Measurements from ENCODE around the gene SDHB.

Gene SDHB

GRCh38 chr1:17011092-17011438, 42.8 kb downstream of the SDHB start:
- no peak for DNase-seq

GRCh38 chr1:17009706-17010105, 44.1 kb downstream of the SDHB start:
- no peak for DNase-seq

- DNase-seq = no peak
These were observed 45.5 kb downstream of the SDHB start for GRCh38 chr1:17008208-17008855.

GRCh38 chr1:17007121-17007520, 46.7 kb downstream of the SDHB start:
- no peak for DNase-seq

GRCh38 chr1:17005365-17005740, 48.5 kb downstream of the SDHB start:
- DNase-seq = no peak

- no peak for DNase-seq
These were observed 49.1 kb downstream of the SDHB start for GRCh38 chr1:17004466-17005364.

GRCh38 chr1:17002524-17002902, 51.3 kb downstream of the SDHB start:
- DNase-seq = no peak

GRCh38 chr1:17001760-17002523, 51.9 kb downstream of the SDHB start:
- no peak for DNase-seq

- DNase-seq = no peak
These were observed 54.0 kb downstream of the SDHB start for GRCh38 chr1:16999863-17000262.

- DNase-seq = no peak
These were observed 55.2 kb downstream of the SDHB start for GRCh38 chr1:16998589-16998988.

- no peak for DNase-seq
These were observed 57.0 kb downstream of the SDHB start for GRCh38 chr1:16996845-16997244.

GRCh38 chr1:16993521-16994038, 60.3 kb downstream of the SDHB start:
- DNase-seq = no peak

- DNase-seq = no peak
These were observed 61.2 kb downstream of the SDHB start for GRCh38 chr1:16992675-16993074.

GRCh38 chr1:16992102-16992501, 61.7 kb downstream of the SDHB start:
- DNase-seq = no peak

- DNase-seq = no peak
These were observed 62.3 kb downstream of the SDHB start for GRCh38 chr1:16991571-16991970.

GRCh38 chr1:16989676-16990391, 64.0 kb downstream of the SDHB start:
- no peak for DNase-seq

- no peak for DNase-seq
These were observed 65.6 kb downstream of the SDHB start for GRCh38 chr1:16988210-16988609.

- DNase-seq = no peak
These were observed 66.9 kb downstream of the SDHB start for GRCh38 chr1:16986962-16987361.

GRCh38 chr1:16986560-16986959, 67.3 kb downstream of the SDHB start:
- DNase-seq = no peak

GRCh38 chr1:16986113-16986512, 67.7 kb downstream of the SDHB start:
- DNase-seq = no peak

GRCh38 chr1:16984717-16985116, 69.1 kb downstream of the SDHB start:
- no peak for DNase-seq

GRCh38 chr1:16983649-16984048, 70.2 kb downstream of the SDHB start:
- no peak for DNase-seq

- DNase-seq = no peak
These were observed 70.9 kb downstream of the SDHB start for GRCh38 chr1:16982902-16983301.

Measured in stimulated activated CD4-positive, alpha-beta T cell treated with anti-CD3 and anti-CD28 coated beads, Interleukin-15, amount 100 ng/mL, for 24 hours (primary cell).